Vagina (tissue), 2 donors: ENCODE results near the gene ZNF697. TPM values are rescaled to one million over a fixed set of nuclear protein-coding genes. Genes with fewer than 3 reads are reported as not detected.

Experiments
- DNase-seq, 2 donors: peaks; one replicate each; pipeline ENCODE4 v3.0.0-alpha.2; 2017; ENCODE audit errors: extremely low spot score in 2 of 2
- H3K27ac ChIP-seq: fragments of 200-600 bp; sonication (generic); one replicate; pipeline ENCODE4 v1.5.1; 2019
- H3K27me3 ChIP-seq: fragments of 200-600 bp; sonication (generic); one replicate; pipeline ENCODE4 v1.5.1; 2019
- H3K36me3 ChIP-seq, 2 donors: fragments of 200-600 bp; sonication (generic); one replicate each; pipeline ENCODE4 v1.5.1; 2017 to 2019
- H3K4me1 ChIP-seq: fragments of 200-600 bp; sonication (generic); one replicate; pipeline ENCODE4 v1.5.1; 2019
- H3K4me3 ChIP-seq, 2 donors: fragments of 200-600 bp; sonication (generic); 1 replicate in 1 of 2; 2 replicates in 1 of 2; pipeline ENCODE4 v1.5.1; 2016 to 2019
- H3K9me3 ChIP-seq: fragments of 200-600 bp; sonication (generic); one replicate; pipeline ENCODE4 v1.5.1; 2019
- POLR2A ChIP-seq, 2 donors: fragments of 450-650 bp; IDR thresholded peaks; one replicate each; pipeline ENCODE4 v1.6.1; 2017; ENCODE audit warnings: antibody characterized with exemption in 2 of 2, mild to moderate bottlenecking in 2 of 2, moderate library complexity in 2 of 2
- POLR2AphosphoS5 ChIP-seq, 2 donors: sonication (generic); formaldehyde crosslinking; IDR thresholded peaks; one replicate each; pipeline ENCODE4 v1.9.0; 2017; ENCODE audit warnings: antibody characterized with exemption in 2 of 2, mild to moderate bottlenecking in 2 of 2, low read depth in 1 of 2; ENCODE audit not compliant: insufficient read depth in 1 of 2
- intact Hi-C: fragments of 100-400 bp; cut with DNase I; formaldehyde crosslinking; loops from one replicate; pipeline ENCODE4 v1.15.1; 2023
- total RNA-seq: library from RNA; depleted of rRNA; stranded (reverse); fragments of >200 nt; gene quantifications from one replicate; pipeline ENCODE4 v1.2.3, GENCODE V29; 2016
- TF ChIP-seq, protein P1 (sequence below), 3 experiments: fragments of 450-650 bp in 2 of 3; fragments of 200-600 bp in 1 of 3; sonication (generic) in 1 of 3; IDR thresholded peaks; one replicate each; pipeline ENCODE4 v1.5.1; 2017 to 2019; ENCODE audit warnings: antibody characterized with exemption in 3 of 3, mild to moderate bottlenecking in 2 of 3, moderate library complexity in 2 of 3

ZNF697 gene
- total RNA-seq, 1 donor from 2014 or later: 3.7 TPM

DNA sequence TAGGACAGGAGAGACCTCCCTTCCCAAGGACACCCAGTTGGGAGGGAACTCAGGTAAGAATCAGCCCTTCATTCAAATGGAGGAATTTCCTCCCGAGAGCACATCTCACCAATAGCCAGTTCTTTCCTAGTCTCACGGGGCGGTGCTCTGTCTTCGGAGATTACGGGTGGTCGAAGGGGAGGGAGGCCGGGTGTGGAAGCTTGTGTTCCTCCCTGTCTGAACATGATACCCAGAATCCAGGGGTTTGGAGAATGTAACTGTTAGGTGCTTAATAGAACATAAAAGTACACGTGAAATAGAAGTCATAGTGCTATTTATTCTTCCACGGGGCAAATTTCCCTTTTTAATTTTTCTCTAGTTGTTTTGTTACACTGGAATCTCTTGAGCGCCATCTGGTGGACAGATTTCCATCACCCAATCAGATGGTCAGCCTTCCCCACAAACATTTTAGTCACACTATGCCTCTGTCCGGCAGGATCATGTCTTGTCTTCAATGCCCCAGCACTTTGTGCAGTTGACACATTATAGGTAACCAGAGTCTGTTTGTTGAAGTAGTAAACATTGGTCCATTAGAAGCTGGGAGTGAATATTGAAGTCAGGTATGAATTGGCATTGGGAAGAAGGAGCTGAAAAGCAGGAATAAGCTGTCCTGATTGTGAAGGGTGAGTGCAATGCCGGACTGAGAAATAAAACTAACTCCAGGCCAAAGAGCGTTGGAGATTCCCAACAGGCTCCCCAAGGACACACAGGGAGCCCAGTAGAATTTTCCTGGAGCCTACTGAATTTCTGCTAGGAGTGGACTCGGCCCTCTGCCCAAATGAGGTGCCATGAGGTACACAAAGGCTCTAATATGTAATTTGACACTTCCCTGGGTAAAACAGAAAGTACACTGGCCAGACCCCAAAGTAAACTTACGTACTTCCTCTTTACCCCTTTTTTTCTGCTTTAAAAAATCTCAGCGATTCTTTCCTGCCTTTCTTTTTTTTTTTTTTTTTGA lies 27.6 kb upstream of the ZNF697 start:
- peaks cover 16% of the 10 kb centered on the region for H3K4me1 ChIP-seq
- no peaks in the 10 kb centered on the region for H3K27me3 ChIP-seq
- no peaks in the 10 kb centered on the region for H3K36me3 ChIP-seq
- H3K9me3 ChIP-seq: no peaks in the 10 kb centered on the region
- intact Hi-C loops: no loop called here
- peak overlapping the region; percentile 17 to 25 for H3K4me3 ChIP-seq
- peak in 1 of 2 donors; percentile 18 for TF ChIP-seq POLR2AphosphoS5 (IDR thresholded peaks at IDR 0.05; ENCODE audit: insufficient read depth in 1 of 2, low read depth in 1 of 2)
- TF ChIP-seq, protein P1, sequence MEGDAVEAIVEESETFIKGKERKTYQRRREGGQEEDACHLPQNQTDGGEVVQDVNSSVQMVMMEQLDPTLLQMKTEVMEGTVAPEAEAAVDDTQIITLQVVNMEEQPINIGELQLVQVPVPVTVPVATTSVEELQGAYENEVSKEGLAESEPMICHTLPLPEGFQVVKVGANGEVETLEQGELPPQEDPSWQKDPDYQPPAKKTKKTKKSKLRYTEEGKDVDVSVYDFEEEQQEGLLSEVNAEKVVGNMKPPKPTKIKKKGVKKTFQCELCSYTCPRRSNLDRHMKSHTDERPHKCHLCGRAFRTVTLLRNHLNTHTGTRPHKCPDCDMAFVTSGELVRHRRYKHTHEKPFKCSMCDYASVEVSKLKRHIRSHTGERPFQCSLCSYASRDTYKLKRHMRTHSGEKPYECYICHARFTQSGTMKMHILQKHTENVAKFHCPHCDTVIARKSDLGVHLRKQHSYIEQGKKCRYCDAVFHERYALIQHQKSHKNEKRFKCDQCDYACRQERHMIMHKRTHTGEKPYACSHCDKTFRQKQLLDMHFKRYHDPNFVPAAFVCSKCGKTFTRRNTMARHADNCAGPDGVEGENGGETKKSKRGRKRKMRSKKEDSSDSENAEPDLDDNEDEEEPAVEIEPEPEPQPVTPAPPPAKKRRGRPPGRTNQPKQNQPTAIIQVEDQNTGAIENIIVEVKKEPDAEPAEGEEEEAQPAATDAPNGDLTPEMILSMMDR (IDR thresholded peaks at IDR 0.05): peak; percentile 68 to 80 (median 74)
- TF ChIP-seq POLR2A (IDR thresholded peaks at IDR 0.05): no peak
- DNase-seq: no peak
- H3K27ac ChIP-seq: no peak overlapping the region

DNA sequence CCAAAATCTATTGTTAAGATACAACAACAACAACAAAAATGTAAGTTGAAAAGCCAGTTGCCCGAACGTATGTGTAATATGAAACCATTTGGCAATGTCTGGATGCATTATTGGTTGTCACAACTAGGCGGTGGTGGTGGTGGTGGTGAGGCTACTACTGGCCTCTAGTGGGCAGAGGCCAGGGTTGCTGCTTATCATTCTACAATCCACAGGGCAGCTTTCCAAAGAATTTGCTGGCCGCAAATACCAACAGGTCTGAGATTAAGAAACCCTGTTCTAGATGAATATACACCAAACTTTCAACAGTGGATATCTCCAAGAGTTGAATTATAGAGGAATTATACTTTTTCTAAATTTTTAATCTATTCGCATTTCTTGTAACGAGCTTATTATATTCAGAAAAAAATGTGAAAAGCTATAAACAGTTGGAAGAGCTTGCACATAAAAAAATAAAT lies 26.8 kb upstream of the ZNF697 start:
- TF ChIP-seq, protein P1 (IDR thresholded peaks at IDR 0.05): peak in 1 of 3 experiments; percentile 41
- TF ChIP-seq POLR2AphosphoS5 (IDR thresholded peaks at IDR 0.05; ENCODE audit: insufficient read depth in 1 of 2, low read depth in 1 of 2) (no peak), POLR2A (IDR thresholded peaks at IDR 0.05) (no peak)
- Histone ChIP-seq H3K4me3 (peak overlapping the region; percentile 17 to 25), H3K36me3 (no peaks in the 10 kb centered on the region)

DNA sequence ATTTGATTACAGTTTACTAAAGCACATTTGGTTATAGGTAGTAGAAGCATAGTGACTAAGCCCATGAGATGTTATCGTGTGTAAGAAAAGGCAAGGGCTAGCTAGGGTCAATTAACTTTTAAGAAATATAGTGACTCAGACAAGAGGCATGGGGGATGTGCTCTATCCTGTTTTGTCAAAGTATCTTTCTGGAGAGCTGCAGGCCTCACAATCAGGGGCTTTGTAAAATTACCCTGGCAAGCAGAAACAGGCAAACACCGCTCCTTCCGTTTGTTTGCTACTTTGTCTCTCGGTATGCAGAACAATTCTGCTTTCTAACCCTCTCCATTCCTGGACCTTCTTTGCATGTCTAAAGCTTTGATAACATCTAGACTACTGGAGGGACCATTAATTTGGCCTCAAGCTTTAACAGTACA lies 26.1 kb upstream of the ZNF697 start:
- H3K4me1 ChIP-seq: peaks cover 16% of the 10 kb centered on the region
- H3K27me3 ChIP-seq: no peaks in the 10 kb centered on the region
- H3K9me3 ChIP-seq: no peaks in the 10 kb centered on the region
- TF ChIP-seq POLR2A (IDR thresholded peaks at IDR 0.05) (no peak), POLR2AphosphoS5 (IDR thresholded peaks at IDR 0.05; ENCODE audit: insufficient read depth in 1 of 2, low read depth in 1 of 2) (no peak)
- TF ChIP-seq, protein P1 (IDR thresholded peaks at IDR 0.05): no peak
- H3K4me3 ChIP-seq: no peak overlapping the region
- H3K27ac ChIP-seq: no peak overlapping the region
- DNase-seq: no peak
- H3K36me3 ChIP-seq: no peaks in the 10 kb centered on the region
- intact Hi-C loops: no loop called here

More for the DNA sequence above, 26.8 kb upstream of the ZNF697 start:
- H3K27me3 ChIP-seq: no peaks in the 10 kb centered on the region
- intact Hi-C loops: no loop called here
- peaks cover 16% of the 10 kb centered on the region for H3K4me1 ChIP-seq
- no peak for DNase-seq
- no peak overlapping the region for H3K27ac ChIP-seq
- no peaks in the 10 kb centered on the region for H3K9me3 ChIP-seq

DNA sequence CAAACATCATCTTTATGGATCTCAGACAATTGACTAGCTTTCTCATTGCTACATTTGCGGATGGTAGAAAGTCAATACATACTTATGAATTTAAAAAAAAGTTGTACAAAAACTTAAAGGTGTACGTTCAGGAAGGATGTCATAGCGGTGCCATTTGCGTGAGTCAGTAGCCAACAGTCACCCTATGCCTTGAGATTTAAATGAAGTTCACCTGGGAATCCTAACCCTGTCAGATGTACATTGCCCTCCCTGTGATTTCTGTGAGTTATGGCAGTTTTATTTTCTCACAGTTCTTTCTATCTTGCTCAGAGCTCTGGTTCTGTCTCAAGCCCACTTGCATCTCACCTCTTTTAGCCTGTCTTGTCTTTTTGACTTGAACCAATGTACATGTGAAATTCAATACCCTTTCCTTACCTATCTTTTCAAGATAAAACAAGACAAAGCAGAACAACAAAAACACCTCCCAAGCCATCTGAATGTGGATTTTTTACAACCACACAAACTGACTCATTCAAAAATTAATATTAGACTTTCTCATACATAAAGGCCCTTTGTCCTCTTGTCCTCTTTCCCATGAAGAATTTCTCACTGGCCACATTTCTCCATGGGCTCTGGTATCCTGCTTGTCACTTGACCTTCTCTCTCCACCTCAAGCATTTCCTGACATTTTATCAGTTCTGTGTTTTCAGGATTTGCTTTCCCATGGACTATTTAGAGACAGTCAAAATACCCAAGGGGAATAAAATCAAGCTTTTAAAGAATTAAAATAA lies 25.3 kb upstream of the ZNF697 start:
- H3K9me3 ChIP-seq: no peaks in the 10 kb centered on the region
- H3K4me1 ChIP-seq: peaks cover 16% of the 10 kb centered on the region
- no peak overlapping the region for H3K27ac ChIP-seq
- H3K36me3 ChIP-seq: no peaks in the 10 kb centered on the region
- no peak overlapping the region for H3K4me3 ChIP-seq
- intact Hi-C loops: no loop called here
- no peaks in the 10 kb centered on the region for H3K27me3 ChIP-seq
- TF ChIP-seq POLR2A (IDR thresholded peaks at IDR 0.05): no peak
- no peak for TF ChIP-seq POLR2AphosphoS5 (IDR thresholded peaks at IDR 0.05; ENCODE audit: insufficient read depth in 1 of 2, low read depth in 1 of 2)
- TF ChIP-seq, protein P1 (IDR thresholded peaks at IDR 0.05): no peak
- no peak for DNase-seq
